GM21360 (cell line): Measurements from ENCODE around the gene HOXA7.

ENCODE experiments used
- ATAC-seq: cut with Tn5 transposase; IDR thresholded peaks from one replicate; pipeline ENCODE4 v1.9.1; 2021; ENCODE audit warnings: mild to moderate bottlenecking, moderate library complexity; ENCODE audit not compliant: unreplicated experiment

HOXA7 gene

GRCh38 chr7:27138472-27138871, 18.0 kb downstream of the HOXA7 start:
- no peak for ATAC-seq

DNA sequence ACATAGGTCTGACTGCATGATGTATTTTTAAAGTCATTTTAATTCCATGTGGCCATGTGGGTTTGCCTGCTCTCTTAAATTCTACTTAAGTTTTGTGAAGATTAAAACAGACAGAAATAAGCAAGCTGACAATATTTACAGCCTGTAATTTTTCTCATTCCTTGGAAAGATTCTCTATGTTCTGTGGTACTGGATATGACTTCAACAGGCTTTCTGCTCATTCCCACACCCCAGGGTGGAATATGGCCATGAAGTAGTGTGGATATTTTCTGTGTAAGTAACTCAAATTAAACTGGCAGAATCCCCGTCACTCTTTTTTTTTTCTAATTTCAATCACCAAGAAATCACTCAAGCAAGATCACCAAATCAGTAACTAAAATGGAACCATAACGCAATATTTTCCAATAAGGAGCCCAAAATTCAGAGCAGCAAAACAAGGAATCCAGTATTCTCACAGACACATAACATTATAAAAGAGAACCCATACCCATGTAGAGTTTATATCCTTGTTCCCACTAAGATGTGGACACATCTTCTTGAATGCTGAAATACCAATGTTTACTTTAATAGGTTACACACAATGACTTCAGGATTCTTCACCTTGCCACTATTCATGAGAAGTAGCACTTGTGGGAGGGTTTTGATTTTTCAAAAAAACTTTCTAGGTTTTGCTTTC, 18.7 kb downstream of the HOXA7 start:
- no peak for ATAC-seq

GRCh38 chr7:27134392-27134791, 22.1 kb downstream of the HOXA7 start:
- ATAC-seq = no peak

GRCh38 chr7:27133409-27134231, 22.9 kb downstream of the HOXA7 start:
- no peak for ATAC-seq

GRCh38 chr7:27132978-27133377, 23.5 kb downstream of the HOXA7 start:
- ATAC-seq = no peak

DNA sequence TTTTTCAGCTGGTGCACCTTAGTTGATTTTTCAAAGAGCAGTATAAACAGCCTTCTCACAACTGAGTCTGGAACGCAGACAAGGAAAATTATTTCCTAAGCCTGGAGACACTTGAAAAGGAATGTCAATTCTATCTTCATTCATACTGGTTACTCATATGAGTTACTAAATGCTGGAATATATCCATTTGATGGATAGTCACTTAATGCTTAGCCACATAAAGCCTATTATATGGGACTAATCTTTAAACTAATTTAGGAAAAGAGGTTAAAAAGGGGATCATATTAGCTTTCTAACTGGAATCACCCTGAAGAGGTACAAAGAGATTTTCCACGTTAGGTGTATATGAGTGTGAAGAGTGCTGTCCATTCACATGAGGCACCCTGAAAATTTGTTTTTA, 24.3 kb downstream of the HOXA7 start:
- no peak for ATAC-seq

DNA sequence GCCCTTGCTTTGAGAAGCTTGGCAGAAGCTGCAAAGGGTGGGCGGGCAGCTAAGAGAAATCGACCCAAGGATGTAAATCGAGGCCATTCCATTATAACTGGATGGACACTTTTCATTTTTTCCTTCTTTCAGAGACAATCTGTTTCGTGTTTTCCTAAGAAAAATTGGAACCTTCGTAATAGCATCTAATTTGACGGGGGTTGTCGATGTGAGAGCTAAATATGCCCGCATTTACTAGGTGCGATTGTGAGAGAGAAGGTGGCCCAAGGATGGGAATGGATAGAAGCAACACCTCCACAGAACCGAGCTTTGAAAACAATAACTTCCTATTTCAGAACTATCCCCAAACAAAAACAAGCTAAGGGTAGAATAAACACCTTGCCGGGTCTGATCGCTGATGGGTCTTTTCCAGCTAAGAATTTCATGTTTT, 25.1 kb downstream of the HOXA7 start:
- no peak for ATAC-seq

DNA sequence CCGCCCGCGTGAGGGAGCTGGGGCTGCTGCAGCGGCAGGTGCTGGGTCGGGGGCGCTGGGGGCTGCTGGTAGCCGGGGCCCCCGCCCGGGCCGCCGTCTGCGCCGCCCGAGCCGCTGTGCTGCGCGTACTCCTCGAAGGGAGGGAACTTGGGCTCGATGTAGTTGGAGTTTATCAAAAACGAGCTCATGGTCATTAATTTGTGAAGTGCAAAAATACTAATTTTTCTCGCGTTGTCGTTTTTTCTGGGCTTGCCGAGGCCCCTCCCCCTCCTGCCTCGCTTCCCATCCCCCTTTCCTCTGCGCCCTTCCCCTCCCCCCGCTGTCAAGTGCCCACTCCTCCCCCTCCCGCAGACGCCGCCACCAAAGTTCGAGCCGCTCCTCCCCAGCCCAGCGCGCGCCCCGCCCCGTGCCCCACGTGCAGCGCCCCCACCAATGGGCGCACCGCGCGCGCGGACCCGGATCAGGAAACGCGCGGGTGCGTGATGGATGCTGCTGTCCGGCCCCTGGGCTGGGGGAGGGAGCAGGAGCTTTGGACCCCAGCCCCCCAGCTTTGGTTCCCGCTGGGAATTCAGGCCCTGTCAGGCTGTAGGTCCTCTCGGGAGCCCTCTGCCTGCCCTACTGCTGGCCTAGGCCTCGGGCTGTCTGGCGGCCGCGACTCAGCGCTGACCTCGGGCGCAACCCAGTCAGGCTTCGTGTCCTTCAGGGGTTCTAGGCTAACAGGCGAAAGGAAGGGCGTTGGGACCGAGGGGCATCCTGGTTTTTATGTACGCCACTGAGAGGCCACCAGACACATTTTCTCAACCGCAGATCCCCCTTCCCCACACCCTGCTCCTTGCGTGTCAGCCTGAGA, 25.7 kb downstream of the HOXA7 start, which contains the start of gene HOXA4:
Gene HOXA4, minus strand, starts transcription at position 218 of the 850 bp plus-strand sequence. Its CDS starts 24 bp downstream, at position 194.
- no peak for ATAC-seq

DNA sequence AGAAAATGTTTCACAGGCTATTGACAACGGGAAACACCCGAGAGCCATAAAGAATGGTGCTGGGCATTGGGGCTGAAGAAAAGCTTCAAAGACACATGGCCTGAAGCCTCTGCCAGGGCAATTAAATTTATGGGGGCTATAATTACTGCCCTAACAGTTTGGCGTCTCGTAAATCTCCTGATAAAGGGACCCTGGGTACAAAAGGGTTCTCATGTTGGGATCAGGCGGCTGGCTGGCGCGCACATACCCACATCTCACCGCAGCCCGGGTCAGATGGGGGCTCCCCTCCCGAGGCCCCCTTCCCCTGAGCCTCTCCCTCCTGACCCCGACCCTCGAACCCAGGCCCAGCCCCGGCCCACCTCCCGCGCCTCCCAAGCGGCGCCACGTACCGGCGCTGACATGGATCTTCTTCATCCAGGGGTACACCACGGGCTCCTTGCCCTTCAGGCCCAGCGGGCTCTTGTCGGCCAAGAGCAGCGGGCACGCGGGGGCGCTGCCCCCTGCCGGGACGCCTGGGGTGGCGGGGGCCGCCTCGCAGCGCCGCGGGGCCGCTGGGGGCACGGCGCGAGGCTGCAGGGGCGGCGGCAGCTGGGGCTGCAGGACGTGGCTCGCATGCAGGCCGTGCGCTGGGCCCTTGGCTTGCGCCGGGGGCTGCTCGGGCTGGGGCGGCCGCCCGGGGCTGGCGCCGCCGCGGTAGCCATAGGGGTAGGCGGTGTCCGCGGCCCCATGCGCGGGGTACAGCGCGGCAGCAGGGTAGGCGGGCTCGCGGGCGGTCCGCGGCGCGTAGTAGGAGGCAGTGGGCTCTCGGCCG, 26.5 kb downstream of the HOXA7 start:
- ATAC-seq = no peak

DNA sequence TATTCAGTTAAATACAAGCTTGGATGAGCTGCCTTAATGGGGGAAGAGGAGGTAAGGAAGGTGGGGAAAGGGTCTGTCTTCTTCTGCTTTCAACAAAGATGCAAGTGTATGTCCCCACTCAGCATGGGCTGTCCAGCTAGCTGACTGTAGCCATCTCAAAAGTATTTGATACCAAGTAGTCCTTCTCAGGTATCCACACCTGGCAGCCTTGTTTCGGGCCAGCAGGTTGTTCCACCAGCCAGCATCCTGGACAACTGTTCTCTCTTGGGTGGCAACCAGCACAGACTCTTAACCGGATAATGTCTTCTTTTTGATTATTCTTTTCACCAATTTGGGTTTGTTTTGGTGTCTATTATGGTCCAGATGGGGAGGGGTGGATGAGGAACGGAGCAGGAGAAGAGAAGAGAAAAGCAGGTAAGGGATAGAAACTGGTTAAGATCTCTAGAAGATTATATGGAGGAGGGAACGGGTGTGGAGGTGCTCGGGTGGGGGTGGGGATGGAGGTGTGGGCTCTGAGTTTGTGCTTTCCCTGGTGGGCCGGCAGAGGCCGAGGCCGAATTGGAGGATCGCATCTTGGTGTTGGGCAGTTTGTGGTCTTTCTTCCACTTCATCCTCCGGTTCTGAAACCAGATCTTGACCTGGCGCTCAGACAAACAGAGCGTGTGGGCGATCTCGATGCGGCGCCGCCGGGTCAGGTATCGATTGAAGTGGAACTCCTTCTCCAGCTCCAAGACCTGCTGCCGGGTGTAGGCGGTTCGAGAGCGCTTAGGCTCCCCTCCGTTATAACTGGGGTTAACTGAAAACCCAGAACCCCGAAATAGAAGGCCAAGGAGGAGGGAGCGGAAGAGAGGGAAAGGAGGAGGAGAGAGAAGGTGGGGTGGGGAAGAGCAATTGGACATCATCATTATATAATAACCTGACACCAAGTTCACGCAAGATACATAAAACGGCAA, 27.4 kb downstream of the HOXA7 start:
- no peak for ATAC-seq

- no peak for ATAC-seq
These were observed 28.4 kb downstream of the HOXA7 start for GRCh38 chr7:27128034-27128433.

GRCh38 chr7:27126596-27127327, 29.7 kb downstream of the HOXA7 start:
- ATAC-seq = no peak

DNA sequence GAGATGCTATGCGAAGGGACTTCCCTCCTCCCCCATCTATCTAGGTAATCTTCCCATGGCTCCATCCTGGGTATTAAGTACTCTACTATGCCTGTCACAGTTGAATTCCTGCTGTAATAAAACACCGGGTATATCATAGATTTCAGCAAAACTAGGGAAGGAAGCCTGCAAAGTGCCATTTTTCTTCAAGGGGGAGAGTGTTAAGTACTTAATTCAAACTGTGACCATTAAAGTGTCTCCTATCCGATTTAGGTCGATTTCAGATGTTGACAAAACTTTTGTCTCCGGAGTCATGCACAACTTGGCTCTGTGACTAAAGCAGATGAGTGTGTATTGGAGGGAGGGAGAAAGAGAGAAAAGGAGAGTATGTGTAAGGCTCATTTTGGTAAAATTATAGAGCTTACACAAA, 30.5 kb downstream of the HOXA7 start:
- ATAC-seq = no peak

DNA sequence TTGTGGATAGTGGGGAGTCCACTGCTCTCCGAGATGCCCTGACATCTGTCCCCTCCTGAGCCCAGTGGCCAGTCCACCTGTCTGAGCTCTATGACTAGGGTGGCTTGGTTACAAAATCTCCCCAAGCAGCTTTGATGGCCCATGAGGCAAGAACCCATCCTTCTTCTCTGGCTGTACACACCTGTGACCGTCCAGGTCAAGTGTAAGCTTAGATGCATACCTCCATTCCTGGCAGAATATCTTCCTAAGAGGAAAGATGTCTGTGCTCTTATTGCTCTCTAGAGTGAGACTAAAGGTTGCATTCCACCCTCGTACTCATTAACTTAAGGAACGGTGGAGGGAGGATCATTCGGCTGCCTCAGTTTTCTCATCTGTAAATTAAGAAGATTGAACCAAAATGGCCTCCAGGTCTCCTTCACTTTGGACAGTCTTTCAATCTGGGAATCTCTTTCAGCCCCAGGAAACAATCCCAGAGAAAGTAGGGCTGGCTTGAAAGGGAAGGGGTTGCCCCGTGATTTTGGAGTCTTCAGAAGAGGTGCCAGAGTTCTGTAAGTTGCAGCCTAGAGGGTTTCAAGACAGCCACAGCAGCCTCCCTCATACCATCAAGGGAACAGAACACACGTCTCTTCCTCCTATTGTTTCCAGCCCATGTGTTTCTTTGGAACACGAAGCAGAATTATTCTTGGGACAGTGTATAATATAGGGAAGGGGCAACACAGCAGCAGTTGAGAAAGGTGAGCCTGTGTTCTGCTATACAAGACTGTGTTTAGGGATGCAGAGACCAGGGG, 31.4 kb downstream of the HOXA7 start:
- ATAC-seq = no peak

- ATAC-seq = no peak
These were observed 32.2 kb downstream of the HOXA7 start for GRCh38 chr7:27124096-27124901.

GRCh38 chr7:27123477-27124053, 32.9 kb downstream of the HOXA7 start:
- ATAC-seq = no peak

- no peak for ATAC-seq
These were observed 33.4 kb downstream of the HOXA7 start for GRCh38 chr7:27123007-27123476.
